LHCN-M2 (cell line): Measurements from ENCODE around the gene HPDL. TPM values are rescaled to one million over a fixed set of nuclear protein-coding genes. Genes with fewer than 3 reads are reported as not detected.

Source experiments
- DNase-seq: peaks from one replicate; pipeline ENCODE4 v3.0.0-alpha.2; 2012; ENCODE audit warnings: low read depth
- total RNA-seq: library from RNA; depleted of rRNA; stranded (reverse); fragments of >200 nt; gene quantifications from 2 replicates; pipeline ENCODE4 v1.2.3, GENCODE V29; 2014; rRNA removed

The HPDL gene
- total RNA-seq, 1 experiment from 2014 or later: 0.23 TPM

DNA sequence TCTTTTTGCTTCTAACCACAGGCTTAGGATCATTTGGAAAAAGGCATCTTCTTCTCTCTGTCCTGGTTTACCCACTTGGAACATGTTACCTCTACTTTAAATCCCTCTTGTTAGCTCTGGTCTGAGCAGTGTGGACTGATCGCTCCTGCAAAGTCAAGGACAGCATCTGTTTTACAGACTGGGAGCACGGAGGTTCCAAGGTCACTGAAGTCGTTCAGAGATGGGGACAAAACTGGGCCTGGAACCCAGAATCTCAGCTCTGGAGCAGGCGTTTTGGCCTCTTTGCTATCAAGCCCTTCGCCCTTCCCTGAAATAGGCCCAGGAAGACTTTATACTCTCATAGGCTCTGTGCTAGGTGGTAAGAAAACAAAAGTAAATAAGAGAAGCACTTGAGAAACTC, 24.8 kb downstream of the HPDL start:
- no peak for DNase-seq

DNA sequence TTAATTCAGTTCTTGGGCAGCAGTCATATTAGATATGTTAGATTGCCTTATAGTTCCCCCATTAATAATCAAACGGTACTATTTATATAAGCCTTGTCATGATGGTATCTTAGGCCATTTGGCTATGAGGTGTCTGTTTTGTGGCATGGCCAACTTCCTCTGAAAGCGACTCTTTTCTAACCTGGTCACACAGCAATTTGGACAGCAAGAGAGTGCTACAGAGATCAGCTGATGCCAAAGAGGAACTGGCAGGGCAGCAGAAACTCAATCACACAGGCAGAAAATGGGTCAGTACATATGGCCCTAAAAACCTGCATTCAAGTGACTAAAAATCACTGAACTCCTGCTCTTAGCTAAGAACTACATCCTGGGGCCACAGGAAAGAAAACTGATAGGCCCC, 27.0 kb downstream of the HPDL start:
- DNase-seq: no peak

DNA sequence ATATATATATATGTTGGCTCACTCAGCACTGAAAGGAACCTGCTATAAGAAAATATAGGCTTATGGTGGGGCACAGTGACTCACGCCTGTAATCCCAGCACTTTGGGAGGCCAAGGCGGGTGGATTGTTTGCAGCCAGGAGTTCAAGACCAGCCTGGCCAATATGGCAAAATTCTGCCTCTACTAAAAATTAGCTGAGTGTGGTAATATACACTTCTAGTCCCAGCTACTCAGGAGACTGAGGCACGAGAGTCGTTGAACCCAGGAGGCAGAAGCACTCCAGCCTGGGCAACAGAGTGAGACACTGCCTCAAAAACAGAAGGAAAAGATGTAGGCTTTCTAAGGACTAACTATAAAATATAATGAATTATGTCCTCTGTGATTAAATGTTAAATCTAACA, 28.1 kb downstream of the HPDL start:
- DNase-seq: no peak

DNA sequence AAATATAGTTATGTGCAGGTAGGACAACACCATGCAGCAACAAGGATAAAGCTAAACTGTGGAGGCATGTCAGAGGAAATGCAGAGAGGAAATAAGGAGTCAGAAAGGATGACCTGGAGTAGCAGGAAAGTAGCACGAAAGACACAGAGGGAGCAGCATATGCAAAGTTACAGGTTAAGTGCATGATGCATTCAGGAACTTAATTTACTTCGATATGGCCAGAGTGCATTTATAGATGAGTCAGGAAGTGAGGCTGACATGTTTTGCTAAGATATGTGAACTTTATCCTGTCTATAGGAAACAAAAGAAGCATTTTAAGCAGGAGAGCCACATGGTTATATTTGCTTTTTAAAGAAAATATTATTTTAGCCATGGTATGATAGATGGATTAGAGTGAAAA, 29.0 kb downstream of the HPDL start:
- no peak for DNase-seq

DNA sequence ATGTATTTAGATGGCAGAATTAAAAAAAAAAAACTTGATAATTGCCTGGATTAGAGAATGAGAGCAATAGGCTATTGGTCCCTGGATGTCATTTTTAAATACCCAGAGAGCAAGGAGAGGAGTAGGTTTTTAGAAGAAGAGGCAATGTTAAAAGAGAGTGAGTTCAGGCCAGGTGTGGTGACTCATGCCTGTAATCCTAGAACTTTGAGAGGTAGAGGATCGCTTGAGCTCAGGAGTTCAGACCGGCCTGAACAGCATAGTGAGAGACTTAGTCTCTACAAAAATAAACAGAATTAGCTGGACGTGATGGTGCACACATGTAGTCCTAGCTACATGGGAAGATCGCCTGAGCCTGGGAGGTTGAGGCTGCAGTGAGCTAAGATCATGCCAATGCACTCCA, 29.5 kb downstream of the HPDL start:
- no peak for DNase-seq

DNA sequence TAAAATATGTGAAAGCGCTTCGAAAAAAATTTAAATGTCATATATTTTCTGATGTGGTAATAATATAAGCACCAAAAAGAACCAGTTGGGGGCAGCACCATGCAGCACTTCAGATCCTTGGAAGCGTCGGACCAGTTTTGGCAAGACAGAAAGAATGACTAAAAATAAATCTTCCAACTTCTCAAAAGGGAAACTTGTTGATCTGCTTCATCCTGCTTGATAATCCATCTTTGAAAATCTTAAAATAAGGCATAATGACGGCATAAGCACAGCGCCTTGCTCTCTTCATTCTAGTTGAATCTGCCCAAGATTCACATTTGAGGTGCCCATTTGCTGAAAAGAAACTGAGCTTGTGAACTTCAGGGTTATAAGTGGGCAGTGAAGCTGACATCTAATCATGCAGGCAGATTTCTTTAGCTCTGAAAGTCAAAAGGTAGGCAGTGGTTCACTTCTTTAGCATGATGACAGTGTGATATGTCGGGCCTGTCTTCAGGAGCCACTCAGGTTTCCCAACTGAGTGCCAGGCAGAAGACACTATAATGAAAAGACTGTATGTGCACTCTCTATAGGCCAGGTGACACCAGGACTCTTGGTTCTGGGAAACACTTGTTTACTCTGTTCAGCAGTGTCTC, 33.3 kb downstream of the HPDL start:
- DNase-seq: peak; percentile 67

DNA sequence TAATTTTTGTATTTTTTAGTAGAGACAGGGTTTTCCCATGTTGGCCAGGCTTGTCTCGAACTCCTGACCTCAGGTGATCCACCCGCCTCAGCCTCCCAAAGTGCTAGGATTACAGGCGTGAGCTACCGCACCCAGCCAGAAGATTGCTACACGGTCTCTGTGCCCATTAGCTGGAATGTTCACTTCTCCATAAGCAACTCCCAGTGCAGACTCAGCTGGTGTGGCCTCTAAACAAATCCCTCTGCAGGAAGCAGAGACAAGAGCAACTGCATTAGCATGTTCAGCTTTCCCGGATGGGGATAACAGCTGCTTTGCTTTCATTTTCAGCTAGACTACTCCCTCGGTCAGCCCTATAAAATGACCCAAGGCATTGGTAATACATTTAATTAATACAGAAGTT, 34.3 kb downstream of the HPDL start:
- peak; percentile 89 for DNase-seq

DNA sequence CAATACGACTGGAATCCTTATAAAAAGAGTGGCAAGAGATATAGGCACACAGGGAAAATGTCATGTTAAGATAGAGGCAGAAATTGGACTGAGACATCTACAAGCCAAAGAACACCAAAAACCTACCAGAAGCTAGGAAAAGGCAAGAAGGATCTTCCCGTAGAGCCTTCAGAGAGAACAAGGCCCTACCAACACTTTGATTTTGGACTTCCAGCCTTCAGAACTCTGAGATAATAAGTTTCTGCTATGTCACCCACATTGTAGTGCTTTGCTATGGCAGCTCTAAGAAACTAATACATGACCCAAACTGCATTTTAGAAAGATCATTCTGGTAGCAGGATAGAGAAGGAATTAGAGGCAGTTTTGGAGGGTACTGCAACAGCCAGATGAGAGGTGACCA, 37.6 kb downstream of the HPDL start:
- DNase-seq: no peak

DNA sequence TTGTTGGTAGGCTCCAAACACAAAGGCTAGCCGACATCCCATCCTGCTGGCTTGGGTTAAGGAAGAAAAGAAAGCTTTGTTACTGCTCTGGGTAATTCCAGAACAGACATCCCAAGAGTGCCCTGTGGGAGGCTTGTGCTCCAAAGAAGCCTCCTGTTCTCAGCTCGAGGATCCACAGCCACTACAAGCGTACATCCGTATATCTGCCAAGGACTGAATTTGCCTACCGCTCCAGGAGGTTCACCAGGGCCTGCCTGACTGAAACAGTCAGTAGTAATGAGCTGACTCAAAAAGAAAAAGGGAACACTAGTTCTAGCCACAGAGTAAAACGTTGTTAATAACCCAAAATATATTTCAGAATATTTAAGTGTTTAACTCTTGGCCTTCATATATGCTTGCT, 38.4 kb downstream of the HPDL start:
- DNase-seq: no peak

DNA sequence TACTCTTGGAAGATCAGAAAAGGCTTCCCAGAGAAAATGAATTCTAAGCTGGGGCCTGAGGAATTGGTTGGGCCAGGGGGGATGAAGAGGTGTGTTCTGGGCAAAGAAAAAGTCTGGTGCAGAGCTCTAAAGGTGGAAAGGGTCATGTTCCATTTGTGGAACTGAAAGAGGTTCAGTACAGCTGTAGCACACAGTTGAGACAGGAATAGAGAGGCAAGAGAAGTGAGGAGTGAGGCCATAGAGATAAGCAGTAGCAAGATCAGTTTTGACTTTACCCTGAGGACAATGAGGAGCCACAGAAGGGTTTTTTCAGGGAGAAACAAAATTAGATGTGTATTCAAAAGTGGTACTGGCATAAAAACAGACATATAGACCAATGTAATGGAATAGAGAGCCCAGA, 43.9 kb downstream of the HPDL start:
- DNase-seq: no peak

DNA sequence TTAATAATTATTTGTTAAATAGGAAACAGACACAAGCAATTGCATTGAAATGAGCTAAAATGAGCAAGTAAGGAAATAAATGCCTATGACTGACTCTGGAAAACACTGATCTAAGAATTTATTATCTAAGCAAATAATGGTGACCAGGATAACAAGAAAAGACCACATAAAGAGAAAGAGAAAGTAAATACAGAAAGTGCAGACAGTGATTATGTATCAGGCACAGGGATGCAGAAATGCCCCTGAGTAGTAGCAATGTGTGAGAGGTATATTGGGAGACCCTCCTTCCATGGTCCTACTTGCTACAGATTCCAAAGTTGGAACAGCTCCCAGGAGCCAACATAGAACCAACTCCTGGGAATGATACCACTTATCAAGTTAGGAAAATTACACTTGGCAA, 46.9 kb downstream of the HPDL start:
- no peak for DNase-seq

DNA sequence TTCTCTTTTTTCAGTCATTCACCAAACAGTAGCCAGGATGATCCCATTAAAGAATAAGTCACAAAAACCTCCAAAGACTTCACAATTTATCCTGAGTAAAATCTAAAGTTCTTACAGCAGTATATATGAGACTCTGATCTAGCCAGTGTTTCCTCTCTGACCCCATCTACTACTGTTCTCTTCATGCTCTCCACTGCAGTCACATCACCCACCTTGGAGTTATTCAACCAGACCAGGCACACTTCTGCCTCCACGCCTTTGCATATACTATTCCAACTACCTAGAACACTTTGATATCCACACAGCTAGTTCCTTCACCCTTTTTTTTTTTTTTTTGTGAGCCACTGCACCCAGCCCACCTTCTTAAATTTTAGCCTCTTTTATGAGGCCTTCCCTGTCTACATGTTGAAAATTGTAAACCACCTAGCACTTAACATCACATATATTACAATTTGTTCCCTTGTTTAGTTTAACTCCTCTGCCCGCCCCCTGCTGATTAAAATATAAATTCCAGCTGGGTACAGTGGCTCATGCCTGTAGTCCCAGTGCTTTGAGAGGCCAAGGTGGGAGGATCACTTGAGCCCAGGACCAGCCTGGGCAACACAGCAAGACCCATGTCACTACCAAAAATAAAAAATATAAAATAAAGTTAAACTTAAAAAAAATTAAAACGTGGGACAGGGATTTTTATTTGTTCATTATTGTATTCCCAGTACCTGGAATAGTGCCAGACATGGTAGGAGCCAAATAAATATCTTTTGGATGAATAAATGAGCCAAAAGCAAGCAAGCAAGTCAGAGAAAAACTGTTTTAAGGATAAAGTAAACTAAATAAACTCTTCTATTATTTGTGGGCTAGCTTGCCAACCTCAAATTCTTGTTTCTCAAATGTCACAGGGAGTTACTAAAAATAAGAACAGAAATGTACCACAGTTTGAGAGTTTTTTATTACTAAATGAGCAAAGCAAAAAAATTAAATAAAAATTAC, 48.7 kb downstream of the HPDL start:
- DNase-seq: no peak

DNA sequence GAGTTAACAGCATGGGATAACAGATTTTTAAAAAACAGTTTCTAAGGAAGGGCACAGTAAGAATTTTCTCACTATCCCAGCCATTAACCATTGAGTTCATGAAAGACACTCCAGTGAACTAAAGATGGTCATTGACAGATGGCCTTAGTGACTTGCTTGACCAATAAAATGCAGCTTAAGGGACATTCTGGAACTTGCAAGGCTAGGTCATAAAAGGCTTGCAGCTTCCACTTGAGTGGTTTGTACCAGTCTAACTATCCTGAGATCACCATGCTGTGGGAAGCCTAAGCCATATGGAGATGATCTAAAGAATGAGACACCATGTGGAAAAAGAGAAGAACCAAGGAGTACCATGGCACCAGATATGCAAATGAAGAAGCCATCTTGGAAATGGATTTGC, 51.5 kb downstream of the HPDL start:
- no peak for DNase-seq

Other genes starting within 250 kb of the HPDL start
- gene ZSWIM5, start 120.3 kb upstream of the HPDL start, total RNA-seq: under 0.01 and 0.06 TPM in 2 replicates
- 24.1 and 28.3 TPM in 2 replicates for gene TOE1, start 13.3 kb downstream of the HPDL start, total RNA-seq
- 25.1 and 29.3 TPM in 2 replicates for gene MUTYH, start 13.5 kb downstream of the HPDL start, total RNA-seq
- gene TESK2, start 164.3 kb downstream of the HPDL start, total RNA-seq: 0.77 and 1.3 TPM in 2 replicates
- 1.1 and 1.6 TPM in 2 replicates for gene CCDC163, start 173.2 kb downstream of the HPDL start, total RNA-seq
- gene MMACHC, start 173.4 kb downstream of the HPDL start, total RNA-seq: 7.2 and 8.4 TPM in 2 replicates
- gene PRDX1, start 195.0 kb downstream of the HPDL start, total RNA-seq: 507 and 546 TPM in 2 replicates
- gene AKR1A1, start 223.9 kb downstream of the HPDL start, total RNA-seq: 64.3 and 67.5 TPM in 2 replicates